ENCODE results near the gene INPP4B.

The INPP4B gene

DNA sequence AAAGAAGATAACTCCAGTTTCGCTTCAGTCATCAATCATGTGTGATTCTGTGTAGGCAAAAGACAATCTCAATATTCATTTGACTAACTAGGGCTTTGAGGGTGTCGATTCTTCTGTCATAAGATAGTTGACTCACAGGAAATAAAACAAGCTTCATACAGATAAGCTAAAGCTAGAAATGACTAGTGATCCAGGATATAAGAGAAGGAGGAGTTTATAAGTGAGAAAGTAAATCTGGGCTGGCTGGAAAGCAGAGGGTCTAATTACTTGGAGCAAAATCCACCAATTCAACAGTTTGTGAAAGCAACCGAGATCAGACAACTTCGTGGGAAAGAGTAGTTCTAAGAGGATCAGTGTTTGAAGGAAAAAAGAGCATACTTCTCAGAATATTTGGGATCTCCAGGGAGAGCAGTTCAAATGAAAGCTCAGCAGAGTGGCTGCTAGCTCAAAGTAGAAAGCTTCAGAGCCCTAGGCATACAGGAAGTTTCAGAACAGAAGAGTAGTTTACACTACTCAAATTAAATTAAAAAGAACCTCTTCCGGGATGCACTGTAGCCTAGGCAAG, 429.3 kb downstream of the INPP4B start:
- TF ChIP-seq, protein P1, sequence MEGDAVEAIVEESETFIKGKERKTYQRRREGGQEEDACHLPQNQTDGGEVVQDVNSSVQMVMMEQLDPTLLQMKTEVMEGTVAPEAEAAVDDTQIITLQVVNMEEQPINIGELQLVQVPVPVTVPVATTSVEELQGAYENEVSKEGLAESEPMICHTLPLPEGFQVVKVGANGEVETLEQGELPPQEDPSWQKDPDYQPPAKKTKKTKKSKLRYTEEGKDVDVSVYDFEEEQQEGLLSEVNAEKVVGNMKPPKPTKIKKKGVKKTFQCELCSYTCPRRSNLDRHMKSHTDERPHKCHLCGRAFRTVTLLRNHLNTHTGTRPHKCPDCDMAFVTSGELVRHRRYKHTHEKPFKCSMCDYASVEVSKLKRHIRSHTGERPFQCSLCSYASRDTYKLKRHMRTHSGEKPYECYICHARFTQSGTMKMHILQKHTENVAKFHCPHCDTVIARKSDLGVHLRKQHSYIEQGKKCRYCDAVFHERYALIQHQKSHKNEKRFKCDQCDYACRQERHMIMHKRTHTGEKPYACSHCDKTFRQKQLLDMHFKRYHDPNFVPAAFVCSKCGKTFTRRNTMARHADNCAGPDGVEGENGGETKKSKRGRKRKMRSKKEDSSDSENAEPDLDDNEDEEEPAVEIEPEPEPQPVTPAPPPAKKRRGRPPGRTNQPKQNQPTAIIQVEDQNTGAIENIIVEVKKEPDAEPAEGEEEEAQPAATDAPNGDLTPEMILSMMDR (IDR thresholded peaks at IDR 0.05; ENCODE audit: borderline replicate concordance, insufficient read depth, low read depth, low read length): no peak
- no peak overlapping the region for H3K4me3 ChIP-seq (ENCODE audit: low read depth, low read length)

DNA sequence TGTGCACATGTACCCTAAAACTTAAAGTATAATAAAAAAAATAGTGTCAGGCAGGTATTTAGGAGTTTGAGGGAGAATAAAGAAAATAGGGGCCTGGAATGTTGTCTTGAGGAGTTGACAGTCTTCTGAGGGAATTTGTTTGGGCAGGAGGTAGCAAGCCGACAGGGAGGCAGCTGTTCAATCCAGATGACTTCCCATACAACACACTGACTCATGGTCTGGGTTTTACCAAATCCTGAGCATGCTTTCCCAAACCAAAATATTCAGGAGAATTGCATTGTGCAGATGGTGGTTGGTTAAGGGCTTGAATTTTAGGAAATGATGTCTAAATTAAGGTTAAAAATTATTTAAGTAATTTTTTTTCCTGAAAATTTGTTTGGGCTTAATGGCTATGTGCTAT, 430.0 kb downstream of the INPP4B start:
- H3K4me3 ChIP-seq (ENCODE audit: low read depth, low read length): no peak overlapping the region
- TF ChIP-seq, protein P1 (IDR thresholded peaks at IDR 0.05; ENCODE audit: borderline replicate concordance, insufficient read depth, low read depth, low read length): no peak

DNA sequence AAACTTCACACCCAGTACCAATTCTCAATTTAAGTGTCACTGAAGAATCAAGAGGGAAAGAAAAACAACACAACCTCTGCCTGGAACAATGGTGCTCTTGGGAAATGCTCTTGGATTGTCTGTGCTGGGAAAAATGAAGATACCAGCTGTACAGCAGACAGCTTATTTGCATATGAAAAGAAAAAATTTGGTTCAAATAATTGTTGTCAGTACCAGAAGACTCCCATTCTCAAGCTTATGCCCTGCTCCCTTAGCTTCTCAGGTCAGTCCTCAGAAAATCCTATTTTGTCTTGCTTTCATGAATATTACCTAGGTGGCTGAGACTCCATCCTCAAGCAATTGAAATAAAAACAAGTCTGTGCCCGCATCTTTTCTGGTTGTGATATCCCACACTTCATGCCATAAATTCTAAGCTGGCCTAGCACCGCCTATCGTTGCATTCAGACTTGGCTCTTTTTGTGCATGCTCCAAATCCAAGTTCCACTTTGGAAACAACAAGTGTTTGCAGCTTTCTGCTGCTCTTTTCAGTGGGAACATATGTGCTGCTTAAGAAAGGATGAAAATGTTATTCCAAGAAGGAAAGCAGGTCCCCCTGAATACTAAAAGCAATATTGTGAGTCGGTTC, 431.6 kb downstream of the INPP4B start:
- TF ChIP-seq, protein P1 (IDR thresholded peaks at IDR 0.05; ENCODE audit: borderline replicate concordance, insufficient read depth, low read depth, low read length): no peak
- no peak overlapping the region for H3K4me3 ChIP-seq (ENCODE audit: low read depth, low read length)

DNA sequence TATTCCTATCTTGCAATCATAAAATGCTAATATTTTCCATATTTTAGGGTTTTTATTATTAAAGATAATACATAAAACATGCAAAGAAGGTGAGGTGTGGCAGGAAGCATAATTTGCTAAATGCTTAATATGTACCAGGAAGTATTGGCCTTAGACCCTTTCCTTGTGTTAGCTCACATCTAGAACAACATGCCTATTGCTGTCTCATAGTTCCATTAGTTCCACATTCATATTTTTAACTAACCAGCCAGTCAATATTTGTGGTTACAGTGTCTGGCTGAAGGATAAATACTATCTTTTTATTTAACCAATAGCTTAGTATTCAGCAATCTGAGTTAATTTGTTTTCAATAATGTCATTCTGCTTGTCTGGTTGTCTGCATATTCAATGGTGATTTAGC, 432.6 kb downstream of the INPP4B start:
- H3K4me3 ChIP-seq (ENCODE audit: low read depth, low read length): no peak overlapping the region
- TF ChIP-seq, protein P1 (IDR thresholded peaks at IDR 0.05; ENCODE audit: borderline replicate concordance, insufficient read depth, low read depth, low read length): no peak

DNA sequence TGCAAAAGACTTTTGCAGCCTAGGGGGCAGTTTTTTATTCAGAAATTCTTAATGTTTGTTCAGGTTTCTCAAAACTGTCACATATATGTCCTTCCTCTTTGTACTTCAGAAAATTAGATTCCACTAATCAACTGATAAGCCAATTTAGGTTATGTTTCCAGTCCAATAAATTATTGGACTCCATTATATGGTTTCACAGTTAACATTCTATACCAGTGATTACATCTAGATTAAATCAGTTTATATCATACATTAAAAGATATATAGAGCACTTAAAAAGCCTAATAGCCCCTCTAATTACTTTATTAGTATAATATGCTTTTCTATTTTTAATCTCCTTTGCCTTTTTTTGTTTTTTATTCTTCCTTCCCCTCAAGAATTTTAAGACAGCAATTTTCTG, 434.1 kb downstream of the INPP4B start:
- TF ChIP-seq, protein P1 (IDR thresholded peaks at IDR 0.05; ENCODE audit: borderline replicate concordance, insufficient read depth, low read depth, low read length): no peak
- no peak overlapping the region for H3K4me3 ChIP-seq (ENCODE audit: low read depth, low read length)

DNA sequence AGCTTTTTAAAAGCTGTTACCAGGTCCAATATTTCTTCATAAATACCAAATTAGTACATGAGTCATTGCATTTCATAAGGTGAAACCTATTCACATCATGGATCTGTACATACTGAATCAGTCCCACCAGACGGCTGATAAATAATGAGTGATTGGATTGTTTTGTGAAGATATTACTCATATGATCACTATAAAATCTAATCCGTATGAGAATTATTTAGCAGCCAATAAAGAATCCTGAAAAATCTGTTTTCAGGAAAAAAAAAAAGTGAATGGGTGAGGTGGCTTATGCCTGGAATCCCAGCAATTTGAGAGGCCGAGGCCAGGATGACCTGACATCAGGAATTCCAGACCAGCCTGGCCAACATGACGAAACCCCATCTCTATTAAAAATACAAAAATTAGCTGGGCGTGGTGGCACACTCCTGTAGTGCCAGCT, 438.1 kb downstream of the INPP4B start:
- TF ChIP-seq, protein P1 (IDR thresholded peaks at IDR 0.05; ENCODE audit: borderline replicate concordance, insufficient read depth, low read depth, low read length): no peak
- no peak overlapping the region for H3K4me3 ChIP-seq (ENCODE audit: low read depth, low read length)

DNA sequence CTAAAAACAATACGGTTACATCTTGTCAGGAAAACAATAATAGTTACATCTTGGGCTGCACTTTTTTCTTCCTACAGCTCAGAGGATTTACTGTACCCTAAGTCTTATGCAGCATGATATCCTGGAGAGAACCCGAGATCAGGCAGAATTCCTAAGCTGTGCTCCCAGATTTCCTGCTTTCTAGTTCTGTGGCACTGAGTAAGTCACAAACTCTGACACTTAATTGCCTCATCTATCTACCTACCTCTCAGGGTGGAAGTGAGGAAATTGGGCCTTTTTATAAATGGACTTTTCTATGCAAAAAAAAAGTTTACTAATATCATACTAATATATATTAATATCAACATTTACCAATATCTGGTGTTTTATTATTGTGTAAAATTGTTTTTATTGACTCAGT, 438.5 kb downstream of the INPP4B start:
- TF ChIP-seq, protein P1 (IDR thresholded peaks at IDR 0.05; ENCODE audit: borderline replicate concordance, insufficient read depth, low read depth, low read length): no peak
- no peak overlapping the region for H3K4me3 ChIP-seq (ENCODE audit: low read depth, low read length)

Measured in GM12875 (cell line).